Caco-2 (cell line): Measurements from ENCODE around the gene BRIP1. TPM values are rescaled to one million over a fixed set of nuclear protein-coding genes. Genes with fewer than 3 reads are reported as not detected.

Source experiments
- Bru-seq: library from RNA; stranded (reverse); fragments of 400-500 nt; gene quantifications from one replicate; lab custom pipeline; 2021; lab: Mats Ljungman, UMichigan
- BruChase-seq, 2 experiments: library from RNA; stranded (reverse); fragments of 400-500 nt; gene quantifications; one replicate each; lab custom pipeline; 2021; lab: Mats Ljungman, UMichigan
- BruUV-seq: library from RNA; stranded (reverse); fragments of 400-500 nt; replicated peaks from 2 replicates; lab custom pipeline; 2021; lab: Mats Ljungman, UMichigan
- CTCF ChIA-PET: fragments of 300-600 bp; sonication (Branson Sonifier 250); formaldehyde crosslinking; loops from one replicate; lab custom pipeline; 2022; ENCODE audit warnings: antibody characterized with exemption; lab: Charles Lee
- POLR2A ChIA-PET: fragments of 300-600 bp; sonication (Branson Sonifier 250); formaldehyde crosslinking; loops from one replicate; lab custom pipeline; 2022; ENCODE audit warnings: antibody characterized with exemption; lab: Charles Lee
- DNase-seq, 2 experiments: peaks; one replicate each; pipeline versions ENCODE4 v3.0.0 to v3.0.0-alpha.2; 2020 to 2022
- H3K27me3 ChIP-seq: replicated peaks from 2 replicates; pipeline ENCODE4 v1.6.0; 2011; ENCODE audit warnings: low read length; ENCODE audit not compliant: control insufficient read depth, insufficient read depth
- H3K36me3 ChIP-seq: 2 replicates; pipeline ENCODE4 v1.5.1; 2011; ENCODE audit warnings: low read length; ENCODE audit not compliant: control insufficient read depth, insufficient read depth
- H3K4me1 ChIP-seq: fragments of 250-450 bp; sonication (Bioruptor Pico); 2 replicates; pipeline ENCODE4 v1.5.1; 2020; ENCODE audit warnings: mild to moderate bottlenecking
- H3K4me3 ChIP-seq: 2 replicates; pipeline ENCODE4 v1.5.1; 2011; ENCODE audit warnings: low read depth, mild to moderate bottlenecking, control low read depth, low read length
- H3K9me3 ChIP-seq: fragments of 250-450 bp; sonication (Bioruptor Pico); 2 replicates; pipeline ENCODE4 v1.5.1; 2020; ENCODE audit warnings: mild to moderate bottlenecking, moderate library complexity
- H3K27ac Mint-ChIP-seq: one replicate; pipeline ENCODE4 v1.8.0; 2022; ENCODE audit warnings: mixed read lengths; ENCODE audit not compliant: unreplicated experiment
- H3K27me3 Mint-ChIP-seq: one replicate; pipeline ENCODE4 v1.8.0; 2022; ENCODE audit warnings: mixed read lengths; ENCODE audit not compliant: insufficient read depth, unreplicated experiment
- H3K36me3 Mint-ChIP-seq: one replicate; pipeline ENCODE4 v1.8.0; 2022; ENCODE audit warnings: mild to moderate bottlenecking, mixed read lengths; ENCODE audit not compliant: insufficient read depth, unreplicated experiment
- H3K4me1 Mint-ChIP-seq: one replicate; pipeline ENCODE4 v1.8.0; 2022; ENCODE audit warnings: low read depth, mixed read lengths; ENCODE audit not compliant: unreplicated experiment
- H3K4me3 Mint-ChIP-seq: one replicate; pipeline ENCODE4 v1.8.0; 2022; ENCODE audit warnings: mild to moderate bottlenecking, moderate library complexity, mixed read lengths; ENCODE audit not compliant: unreplicated experiment
- H3K9me3 Mint-ChIP-seq: one replicate; pipeline ENCODE4 v1.8.0; 2022; ENCODE audit warnings: mixed read lengths; ENCODE audit not compliant: unreplicated experiment
- intact Hi-C: fragments of 100-400 bp; cut with micrococcal nuclease; formaldehyde crosslinking; loops from one replicate; pipeline ENCODE4 v1.10.0; 2022; ENCODE audit not compliant: unreplicated experiment
- long read RNA-seq: library from polyadenylated mRNA; stranded (forward); transcript quantifications from one replicate; pipeline ENCODE4 v2.0.0, GENCODE V29; 2022
- total RNA-seq: library from RNA; stranded (reverse); gene quantifications from 2 replicates; pipeline ENCODE4 v1.2.3, GENCODE V29; 2022
- TF ChIP-seq, protein P1 (sequence below), 2 experiments: fragments of 200-600 bp in 1 of 2; IDR thresholded peaks; 1 replicate in 1 of 2; 2 replicates in 1 of 2; pipeline versions ENCODE4 v1.5.1 to v1.8.0; 2011 to 2022; ENCODE audit warnings: antibody characterized with exemption in 1 of 2, control low read depth in 1 of 2, inconsistent platforms in 1 of 2, low read depth in 1 of 2, low read length in 1 of 2, mild to moderate bottlenecking in 1 of 2, moderate library complexity in 1 of 2; ENCODE audit not compliant: insufficient read depth in 1 of 2, severe bottlenecking in 1 of 2, unreplicated experiment in 1 of 2

BRIP1 gene
- total RNA-seq (17.3 and 18.3 TPM in 2 replicates), Bru-seq, nascent RNA (percentile 83 among the genes with signal in this experiment), BruChase-seq, experiment 1, labeled RNA remaining after a 2-hour chase (percentile 78 among the genes with signal in this experiment), BruChase-seq, experiment 2, labeled RNA remaining after a 6-hour chase (percentile 66 among the genes with signal in this experiment)
- long read RNA-seq, full-length matches to known transcripts, result 2 of 11 reads
- long read RNA-seq, partial matches to known transcripts, result 2 of 11 reads
- long read RNA-seq, other reads (novel, unspliced or antisense), result 7 of 11 reads

DNA sequence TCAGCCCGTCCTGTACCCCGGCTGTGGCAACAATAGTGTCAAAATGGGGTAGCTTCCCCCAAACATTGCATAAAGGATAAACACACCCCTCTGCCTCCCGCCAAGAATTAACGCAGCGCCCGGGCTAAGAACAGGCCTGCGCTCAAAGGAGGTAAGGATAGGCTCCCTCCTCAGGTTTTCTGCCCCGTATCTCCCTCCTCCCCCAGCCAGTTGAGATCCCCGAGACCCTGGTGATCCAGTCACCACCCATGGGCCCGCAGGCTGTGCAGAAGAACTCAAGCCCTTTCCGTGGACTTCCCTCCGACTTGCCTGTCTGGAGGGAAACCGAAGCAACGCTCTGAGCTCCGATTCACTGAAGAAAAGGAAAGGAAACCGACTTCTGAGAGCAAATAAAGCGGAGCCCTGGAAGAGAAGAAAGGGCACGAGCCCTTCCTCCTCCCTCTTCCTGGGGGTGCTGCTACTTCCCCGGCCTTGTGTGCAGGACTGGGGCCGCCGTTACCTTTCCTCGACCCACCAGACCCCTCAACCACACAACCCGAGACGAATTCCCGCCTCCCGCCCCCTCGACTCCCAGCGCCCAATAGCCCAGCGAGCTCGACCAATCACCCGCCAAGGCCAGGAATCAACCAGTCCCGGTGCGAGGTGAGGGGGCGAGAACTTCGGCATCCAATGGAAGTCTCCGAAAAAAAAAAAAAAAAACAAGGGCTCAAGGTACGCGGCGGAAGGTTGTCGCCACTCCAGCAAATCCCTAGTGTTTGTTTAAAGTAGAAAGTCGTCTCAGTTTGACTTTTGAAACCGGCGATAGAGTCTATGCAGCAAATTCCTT, at the start of gene BRIP1:
BRIP1 (minus strand) TSS at position 554 of the 826 bp plus-strand sequence. CDS start 1,989 bp downstream, outside the sequence.
- BruUV-seq, result no TSS peak
- intact Hi-C loops, result loop anchor here (1.0 to 5.0 kb wide), 2 partner anchors 64 to 246 kb away; partner anchors contain the start of gene INTS2
- H3K36me3 Mint-ChIP-seq, result peaks cover 10% of the 10 kb centered on the region
- Histone ChIP-seq H3K27me3 (no peaks in the 10 kb centered on the region), H3K4me3 (peak within 1 kb of the TSS; percentile 76), H3K9me3 (no peaks in the 10 kb centered on the region), H3K36me3 (no peaks in the 10 kb centered on the region; the same call in 1 of the 2 replicates), H3K4me1 (peaks cover 20% of the 10 kb centered on the region)
- peaks cover 11% of the 10 kb centered on the region for H3K4me1 Mint-ChIP-seq
- CTCF ChIA-PET, result interaction anchor here (0.6 to 2.7 kb wide), 6 partner anchors 18 to 367 kb away, joined by 3 to 30 read pairs (median 4); no protein-coding TSS in a partner anchor
- H3K9me3 Mint-ChIP-seq, result no peaks in the 10 kb centered on the region
- no peaks in the 10 kb centered on the region for H3K27me3 Mint-ChIP-seq
- H3K4me3 Mint-ChIP-seq, result peak within 1 kb of the TSS; percentile 97
- TF ChIP-seq, protein P1, sequence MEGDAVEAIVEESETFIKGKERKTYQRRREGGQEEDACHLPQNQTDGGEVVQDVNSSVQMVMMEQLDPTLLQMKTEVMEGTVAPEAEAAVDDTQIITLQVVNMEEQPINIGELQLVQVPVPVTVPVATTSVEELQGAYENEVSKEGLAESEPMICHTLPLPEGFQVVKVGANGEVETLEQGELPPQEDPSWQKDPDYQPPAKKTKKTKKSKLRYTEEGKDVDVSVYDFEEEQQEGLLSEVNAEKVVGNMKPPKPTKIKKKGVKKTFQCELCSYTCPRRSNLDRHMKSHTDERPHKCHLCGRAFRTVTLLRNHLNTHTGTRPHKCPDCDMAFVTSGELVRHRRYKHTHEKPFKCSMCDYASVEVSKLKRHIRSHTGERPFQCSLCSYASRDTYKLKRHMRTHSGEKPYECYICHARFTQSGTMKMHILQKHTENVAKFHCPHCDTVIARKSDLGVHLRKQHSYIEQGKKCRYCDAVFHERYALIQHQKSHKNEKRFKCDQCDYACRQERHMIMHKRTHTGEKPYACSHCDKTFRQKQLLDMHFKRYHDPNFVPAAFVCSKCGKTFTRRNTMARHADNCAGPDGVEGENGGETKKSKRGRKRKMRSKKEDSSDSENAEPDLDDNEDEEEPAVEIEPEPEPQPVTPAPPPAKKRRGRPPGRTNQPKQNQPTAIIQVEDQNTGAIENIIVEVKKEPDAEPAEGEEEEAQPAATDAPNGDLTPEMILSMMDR (IDR thresholded peaks at IDR 0.05; ENCODE audit: insufficient read depth in 1 of 2, low read depth in 1 of 2, low read length in 1 of 2, severe bottlenecking in 1 of 2, unreplicated experiment in 1 of 2), result no peak
- H3K27ac Mint-ChIP-seq, result peak within 1 kb of the TSS; percentile 97
- POLR2A ChIA-PET, result interaction anchor here (0.6 to 1.0 kb wide), 15 partner anchors 12 to 1920 kb away, joined by 3 to 12 read pairs (median 5); partner anchors contain the start of gene CCDC47
- DNase-seq, result peak; percentile 95 to 97

DNA sequence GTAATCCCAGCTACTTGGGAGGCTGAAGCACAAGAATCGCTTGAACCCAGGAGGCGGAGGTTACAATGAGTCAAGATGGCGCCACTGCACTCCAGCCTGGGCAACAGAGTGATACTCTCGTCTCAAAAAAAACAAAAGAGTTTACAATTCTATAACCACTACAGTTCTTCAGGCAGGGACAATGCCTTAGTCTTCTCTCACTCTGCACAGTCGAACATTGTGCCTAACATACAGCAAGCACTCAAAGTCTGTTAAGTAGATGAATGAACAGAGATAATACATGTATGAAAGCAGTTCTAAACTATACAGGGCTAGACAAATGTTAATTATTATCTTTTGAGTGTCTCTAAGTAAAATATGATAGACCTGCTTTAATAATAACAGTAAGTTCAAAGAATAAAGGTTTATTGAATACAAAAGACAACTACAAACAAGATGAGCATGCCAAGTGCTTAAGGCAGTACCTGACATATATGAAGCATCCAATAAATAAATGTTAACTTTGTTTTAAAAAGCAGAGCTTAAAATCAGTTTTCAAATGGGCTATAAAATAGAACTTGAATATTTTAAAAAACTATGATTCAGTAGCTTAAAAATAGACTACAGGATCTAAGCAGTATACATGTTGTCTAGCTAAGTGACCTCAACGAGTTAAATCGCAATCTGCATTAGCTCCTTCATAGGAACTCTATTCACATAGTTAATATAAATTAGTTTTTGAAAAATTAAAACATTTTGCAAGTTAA, 45.1 kb upstream of the BRIP1 start:
- POLR2A ChIA-PET, result no interaction called here
- no peaks in the 10 kb centered on the region for H3K27me3 Mint-ChIP-seq
- no peak overlapping the region for H3K4me3 ChIP-seq
- H3K4me1 Mint-ChIP-seq, result no peaks in the 10 kb centered on the region
- peaks cover 42% of the 10 kb centered on the region for H3K36me3 Mint-ChIP-seq
- H3K4me3 Mint-ChIP-seq, result no peak overlapping the region
- H3K27me3 ChIP-seq, result no peaks in the 10 kb centered on the region
- no peaks in the 10 kb centered on the region for H3K4me1 ChIP-seq
- CTCF ChIA-PET, result no interaction called here
- DNase-seq, result no peak
- no peak overlapping the region for H3K27ac Mint-ChIP-seq
- H3K36me3 ChIP-seq, result no peaks in the 10 kb centered on the region
- TF ChIP-seq, protein P1 (IDR thresholded peaks at IDR 0.05; ENCODE audit: insufficient read depth in 1 of 2, low read depth in 1 of 2, low read length in 1 of 2, severe bottlenecking in 1 of 2, unreplicated experiment in 1 of 2), result no peak
- no TSS peak for BruUV-seq
- no peaks in the 10 kb centered on the region for H3K9me3 ChIP-seq
- no peaks in the 10 kb centered on the region for H3K9me3 Mint-ChIP-seq
- intact Hi-C loops, result no loop called here
